Small intestine (tissue), 7 donors: ENCODE results near the gene ZSCAN1. TPM values are rescaled to one million over a fixed set of nuclear protein-coding genes. Genes with fewer than 3 reads are reported as not detected.

ENCODE experiments used
- DNase-seq, 2 donors: peaks; one replicate each; pipeline versions ENCODE4 v3.0.0 to v3.0.0-alpha.2; 2013
- FAIRE-seq: peaks from 2 replicates; lab custom pipeline; 2012; peaks lifted over from hg19 to GRCh38; lab: Jason Lieb, UNC
- H3K27ac ChIP-seq, 3 donors: one replicate each; pipeline ENCODE4 v1.5.1; 2013; ENCODE audit warnings: low read length in 2 of 3, mild to moderate bottlenecking in 2 of 3, control low read depth in 1 of 3, inconsistent platforms in 1 of 3, low read depth in 1 of 3, moderate library complexity in 1 of 3
- H3K27me3 ChIP-seq, 3 donors: one replicate each; pipeline ENCODE4 v1.6.1; 2013; ENCODE audit warnings: low read length in 3 of 3, inconsistent platforms in 1 of 3; ENCODE audit not compliant: control insufficient read depth in 3 of 3, insufficient read depth in 3 of 3
- H3K36me3 ChIP-seq, 3 donors: one replicate each; pipeline ENCODE4 v1.6.1; 2013; ENCODE audit warnings: low read length in 3 of 3, inconsistent platforms in 1 of 3, low read depth in 1 of 3, mild to moderate bottlenecking in 1 of 3, moderate library complexity in 1 of 3; ENCODE audit not compliant: control insufficient read depth in 3 of 3, insufficient read depth in 2 of 3
- H3K4me1 ChIP-seq, 3 donors: one replicate each; pipeline ENCODE4 v1.6.1; 2013; ENCODE audit warnings: low read length in 2 of 3, inconsistent platforms in 1 of 3, low read depth in 1 of 3, mild to moderate bottlenecking in 1 of 3, moderate library complexity in 1 of 3; ENCODE audit not compliant: control insufficient read depth in 3 of 3, insufficient read depth in 2 of 3
- H3K4me3 ChIP-seq, 3 donors: one replicate each; pipeline ENCODE4 v1.5.1; 2013; ENCODE audit warnings: low read length in 3 of 3, control low read depth in 1 of 3, inconsistent platforms in 1 of 3, low read depth in 1 of 3, mild to moderate bottlenecking in 1 of 3, moderate library complexity in 1 of 3
- H3K9me3 ChIP-seq, 2 donors: one replicate each; pipeline ENCODE4 v1.6.1; 2013; ENCODE audit warnings: low read depth in 1 of 2, low read length in 1 of 2; ENCODE audit not compliant: control insufficient read depth in 2 of 2, insufficient read depth in 1 of 2
- WGBS, 3 donors: extraction: QIAGEN DNeasy Blood & Tissue Kit; methylation state at CpG; one replicate each; pipeline ENCODE4 v1.1.7; 2013; 5-methylcytosine and 5-hydroxymethylcytosine counted together
- polyA plus RNA-seq, 4 donors: library from polyadenylated mRNA; stranded (reverse) in 3 of 4; unstranded in 1 of 4; fragments of 200-250 nt in 3 of 4; fragments of 120-200 nt in 1 of 4; gene quantifications; one replicate each; pipeline versions ENCODE4 v1.2.1 to v1.2.3, GENCODE V29; 2013
- donor health status: healthy with polysubstance abuse.
- donor health status: control.
- donor health status: control.
- donor health status: Bipolar disorder and iron deficiency.
- donor health status: healthy.

Gene ZSCAN1
- polyA plus RNA-seq, 4 donors: 0.21 to 0.38 TPM; not detected in 2

DNA sequence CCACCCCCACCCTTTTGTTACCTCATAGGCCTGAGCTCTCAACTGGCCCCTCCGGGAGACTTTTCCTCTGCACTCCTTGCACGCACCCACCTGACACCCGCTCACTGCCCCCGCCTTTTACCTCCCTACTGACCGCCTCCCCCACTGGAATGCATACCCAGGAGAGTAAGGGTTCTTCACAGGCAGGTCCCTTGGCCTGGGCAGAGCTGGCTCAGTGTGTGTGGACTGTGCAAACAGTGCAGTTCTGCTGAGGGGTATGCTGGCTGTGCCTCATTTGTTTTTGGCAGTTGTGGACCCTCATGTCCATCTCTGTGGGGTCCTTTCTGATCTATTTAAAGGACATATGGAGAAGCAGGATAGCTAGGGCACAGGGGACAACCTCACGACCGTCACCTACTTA lies 59.2 kb downstream of the ZSCAN1 start:
- DNase-seq (no peak), FAIRE-seq (no peak)
- peaks cover 11 to 82% of the 10 kb centered on the region in 2 donors for H3K9me3 ChIP-seq
- H3K36me3 ChIP-seq: peaks cover 0 to 47% (median 0%) of the 10 kb centered on the region in 3 donors
- WGBS, 3 donors: 84 to 93% (median 90%) methylated on average over 7 of the region's 7 CpGs
- H3K4me1 ChIP-seq: peaks cover 0 to 4% (median 0%) of the 10 kb centered on the region in 3 donors
- H3K27ac ChIP-seq: no peak overlapping the region
- no peak overlapping the region for H3K4me3 ChIP-seq
- H3K27me3 ChIP-seq: no peaks in the 10 kb centered on the region

DNA sequence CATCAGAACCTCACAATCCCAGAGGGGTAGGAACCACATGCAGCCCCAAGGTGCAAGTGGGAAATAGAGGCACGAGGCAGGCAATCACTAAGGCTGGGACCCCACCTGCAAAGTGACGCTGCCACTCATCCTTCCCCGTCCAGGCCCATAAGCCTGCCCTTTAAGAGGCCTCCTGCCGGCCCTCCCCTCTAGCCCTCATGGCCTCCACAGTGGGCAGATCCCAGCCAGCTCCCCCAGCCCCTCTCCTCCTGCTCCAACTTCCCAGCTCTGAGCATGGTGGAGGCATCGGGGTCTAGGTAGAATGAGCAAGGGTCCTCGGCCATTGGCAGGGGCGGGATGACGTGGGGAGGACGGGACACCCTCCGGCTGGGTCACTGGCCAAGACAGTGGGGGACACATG lies 61.5 kb downstream of the ZSCAN1 start:
- Histone ChIP-seq H3K36me3 (peaks cover 0 to 33% (median 0%) of the 10 kb centered on the region in 3 donors), H3K9me3 (peaks cover 10 to 67% of the 10 kb centered on the region in 2 donors)

DNA sequence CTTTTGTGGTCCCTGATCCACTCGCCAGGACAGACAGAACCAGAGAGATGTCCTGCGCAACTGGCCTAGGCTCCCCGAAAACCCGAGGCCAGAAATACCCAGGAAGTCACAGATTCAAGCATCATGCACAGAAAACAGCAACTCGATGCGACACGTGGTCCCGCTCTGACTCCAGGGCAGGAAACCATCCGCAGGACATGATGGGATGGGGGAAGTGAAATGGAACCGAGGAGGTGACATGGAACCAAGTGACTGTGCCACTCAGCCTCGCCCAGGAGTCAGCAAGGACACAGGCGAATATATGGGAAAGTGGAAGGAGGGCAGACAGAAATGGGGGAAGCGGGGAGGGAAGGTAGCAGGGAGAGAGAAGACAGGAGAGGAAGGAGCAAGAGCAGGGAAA lies 63.1 kb downstream of the ZSCAN1 start:
- H3K4me3 ChIP-seq: peak overlapping the region in 1 of 3 donors; percentile 100
- DNase-seq: no peak
- peaks cover 0 to 27% (median 0%) of the 10 kb centered on the region in 3 donors for H3K36me3 ChIP-seq
- WGBS, 3 donors: 87 to 98% (median 90%) methylated on average over 13 of the region's 13 CpGs
- FAIRE-seq: no peak
- H3K9me3 ChIP-seq: peaks cover 8 to 64% of the 10 kb centered on the region in 2 donors
- H3K27me3 ChIP-seq: no peaks in the 10 kb centered on the region
- peaks cover 0 to 4% (median 0%) of the 10 kb centered on the region in 3 donors for H3K4me1 ChIP-seq
- H3K27ac ChIP-seq: no peak overlapping the region

More for the DNA sequence above, 61.5 kb downstream of the ZSCAN1 start:
- no peak for FAIRE-seq
- no peak overlapping the region for H3K4me3 ChIP-seq
- no peak for DNase-seq
- WGBS, 3 donors: 92 to 99% (median 94%) methylated on average over 9 to 10 of the region's 10 CpGs
- no peak overlapping the region for H3K27ac ChIP-seq
- peaks cover 0 to 4% (median 0%) of the 10 kb centered on the region in 3 donors for H3K4me1 ChIP-seq
- no peaks in the 10 kb centered on the region for H3K27me3 ChIP-seq

DNA sequence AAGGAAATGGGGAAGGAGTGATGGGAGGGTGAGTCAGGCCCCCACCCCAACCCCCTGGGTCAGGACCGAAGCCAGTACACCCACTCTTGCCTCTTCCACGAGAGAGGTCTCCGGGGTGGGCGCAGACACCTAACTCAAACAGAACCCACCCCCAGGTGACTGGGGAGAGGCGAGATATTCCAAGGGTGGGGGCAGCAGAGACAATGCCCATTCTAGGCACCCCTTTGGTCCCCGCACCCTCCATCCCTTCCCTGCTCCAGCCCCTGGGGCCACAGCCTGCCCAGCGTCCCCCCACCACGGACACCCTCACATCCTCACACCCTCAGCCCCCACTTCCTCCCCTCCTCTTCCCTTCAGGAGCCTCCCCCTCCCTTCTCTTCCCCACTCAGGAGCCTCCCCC lies 63.5 kb downstream of the ZSCAN1 start:
- H3K27ac ChIP-seq: peak overlapping the region in 1 of 3 donors; percentile 39
- peaks cover 8 to 65% of the 10 kb centered on the region in 2 donors for H3K9me3 ChIP-seq
- WGBS, 3 donors: 45 to 65% (median 51%) methylated on average over 7 to 8 of the region's 8 CpGs
- FAIRE-seq: no peak
- H3K4me1 ChIP-seq: peaks cover 0 to 4% (median 0%) of the 10 kb centered on the region in 3 donors
- DNase-seq: no peak
- peaks cover 0 to 25% (median 0%) of the 10 kb centered on the region in 3 donors for H3K36me3 ChIP-seq
- H3K27me3 ChIP-seq: no peaks in the 10 kb centered on the region
- peak overlapping the region; percentile 66 to 100 (median 78) for H3K4me3 ChIP-seq

DNA sequence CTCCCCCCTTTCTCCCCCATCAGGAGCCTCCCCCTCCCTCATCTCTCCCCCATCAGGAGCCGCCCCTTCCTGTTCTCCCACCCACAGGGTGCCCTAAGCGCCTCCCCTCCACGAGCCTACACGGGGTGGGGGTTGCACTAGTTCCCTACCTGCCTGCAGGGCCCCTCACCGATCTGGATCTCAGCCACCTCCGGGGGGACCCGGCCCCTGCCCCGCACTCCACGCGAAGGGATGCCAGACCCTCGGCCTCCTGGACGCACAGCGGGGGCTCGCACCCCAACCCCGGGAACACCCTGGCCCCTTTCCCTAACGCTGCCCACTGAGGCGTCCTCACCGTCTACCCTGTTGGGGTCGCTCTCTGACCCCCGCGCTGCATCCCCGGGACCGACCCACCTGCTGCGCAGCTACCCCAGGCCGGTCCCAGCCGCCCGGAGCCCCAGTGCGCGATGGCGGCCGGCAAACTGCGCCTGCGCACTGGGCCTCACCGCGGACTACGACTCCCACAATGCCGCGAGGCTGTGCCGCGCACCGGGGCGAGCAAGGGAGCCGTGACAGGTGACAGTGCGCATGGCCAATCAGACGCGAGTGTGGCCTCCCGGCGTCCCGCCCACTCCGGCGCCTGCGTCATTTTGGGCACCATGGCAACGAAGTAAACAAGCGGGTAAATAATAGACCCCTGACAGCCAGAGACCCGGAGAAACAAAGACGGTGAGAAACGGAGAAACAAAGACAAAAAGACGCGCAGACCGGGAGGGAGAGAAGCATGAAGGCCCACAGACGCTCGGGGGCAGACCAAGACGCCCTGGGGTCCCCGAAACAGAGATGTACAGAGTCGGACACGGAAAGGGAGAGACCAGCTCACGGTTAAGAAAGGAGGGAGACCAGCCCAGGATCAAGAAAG lies 64.2 kb downstream of the ZSCAN1 start, which contains the start of gene ZSCAN18:
ZSCAN18 (minus strand) TSS at position 451 of the 901 bp plus-strand sequence. CDS start 7,964 bp downstream, outside the sequence.
- peaks cover 8 to 66% of the 10 kb centered on the region in 2 donors for H3K9me3 ChIP-seq
- FAIRE-seq: no peak
- WGBS, 3 donors: 1 to 2% (median 1%) methylated on average over 62 to 67 of the region's 67 CpGs

DNA sequence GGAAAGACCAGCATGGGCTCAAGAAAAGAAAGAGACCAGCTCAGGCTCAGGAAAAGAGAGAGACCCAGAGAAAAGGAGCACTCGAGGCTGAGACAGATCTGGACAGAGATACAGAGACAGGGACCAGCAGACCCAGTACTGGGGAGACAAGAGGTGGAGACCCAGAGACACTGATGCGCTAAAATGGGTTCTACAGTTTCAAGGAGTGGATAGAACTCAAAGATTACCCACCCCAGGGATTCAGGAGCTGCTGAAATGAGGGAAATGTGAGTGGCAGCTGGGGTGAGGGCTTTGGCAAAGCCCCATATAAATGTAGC lies 64.8 kb downstream of the ZSCAN1 start:
- H3K27me3 ChIP-seq: no peaks in the 10 kb centered on the region
- H3K27ac ChIP-seq: peak overlapping the region; percentile 69 to 100 (median 96)
- FAIRE-seq: no peak
- peaks cover 6 to 63% of the 10 kb centered on the region in 2 donors for H3K9me3 ChIP-seq
- peaks cover 0 to 4% (median 0%) of the 10 kb centered on the region in 3 donors for H3K4me1 ChIP-seq
- no peak for DNase-seq
- WGBS, 3 donors: 12 to 24% (median 20%) methylated on average over 2 of the region's 2 CpGs
- H3K36me3 ChIP-seq: peaks cover 0 to 18% (median 0%) of the 10 kb centered on the region in 3 donors
- H3K4me3 ChIP-seq: peak overlapping the region; percentile 56 to 100 (median 78)

More for the DNA sequence above, 64.2 kb downstream of the ZSCAN1 start, which contains the start of gene ZSCAN18:
- no peaks in the 10 kb centered on the region for H3K27me3 ChIP-seq
- peaks cover 0 to 4% (median 0%) of the 10 kb centered on the region in 3 donors for H3K4me1 ChIP-seq
- DNase-seq: peak; percentile 95 to 98
- H3K27ac ChIP-seq: peak within 1 kb of the TSS; percentile 69 to 100 (median 96)
- peaks cover 0 to 24% (median 0%) of the 10 kb centered on the region in 3 donors for H3K36me3 ChIP-seq
- H3K4me3 ChIP-seq: peak within 1 kb of the TSS; percentile 66 to 100 (median 78)

Other genes starting within 250 kb of the ZSCAN1 start
- gene ZNF552, start 219.1 kb upstream of the ZSCAN1 start, polyA plus RNA-seq: 10 to 100 TPM in 1 of 4 donors, 1 to 10 TPM in 3; 8.1 to 48.0 (median 9.0) TPM
- 10 to 100 TPM in 1 of 4 donors, 1 to 10 TPM in 3; 2.7 to 21.8 (median 6.5) TPM for gene ZNF587B, start 203.7 kb upstream of the ZSCAN1 start, polyA plus RNA-seq
- 10 to 100 TPM in 2 of 4 donors, 1 to 10 TPM in 2; 5.1 to 53.9 (median 12.2) TPM for gene ZNF587, start 184.2 kb upstream of the ZSCAN1 start, polyA plus RNA-seq
- gene ZNF814, start 145.0 kb upstream of the ZSCAN1 start, polyA plus RNA-seq: 10 to 100 TPM; 11.6 to 44.8 (median 17.2) TPM
- 10 to 100 TPM in 1 of 4 donors, 1 to 10 TPM in 3; 1.6 to 24.0 (median 3.4) TPM for gene ZNF417, start 117.4 kb upstream of the ZSCAN1 start, polyA plus RNA-seq
- gene ZNF418, start 98.6 kb upstream of the ZSCAN1 start, polyA plus RNA-seq: 10 to 100 TPM in 1 of 4 donors, 1 to 10 TPM in 3; 2.5 to 14.1 (median 5.0) TPM
- gene ZNF256, start 86.3 kb upstream of the ZSCAN1 start, polyA plus RNA-seq: 1 to 10 TPM; 1.3 to 7.7 (median 2.4) TPM
- 1 to 10 TPM in 2 of 4 donors, under 1 TPM in 1, not detected in 1; 0.85 to 1.3 (median 1.0) TPM for gene C19orf18, start 59.5 kb upstream of the ZSCAN1 start, polyA plus RNA-seq
- 10 to 100 TPM in 1 of 4 donors, 1 to 10 TPM in 3; 3.8 to 20.1 (median 6.4) TPM for gene ZNF606, start 31.2 kb upstream of the ZSCAN1 start, polyA plus RNA-seq
- gene ZNF135, start 25.3 kb downstream of the ZSCAN1 start, polyA plus RNA-seq: 1 to 10 TPM in 2 of 4 donors, under 1 TPM in 2; 0.67 to 6.2 (median 1.4) TPM
- 10 to 100 TPM in 2 of 4 donors, 1 to 10 TPM in 2; 6.3 to 58.1 (median 18.5) TPM for gene ZSCAN18, start 64.2 kb downstream of the ZSCAN1 start, polyA plus RNA-seq
- gene ZNF329, start 116.8 kb downstream of the ZSCAN1 start, polyA plus RNA-seq: 10 to 100 TPM in 1 of 4 donors, 1 to 10 TPM in 3; 1.1 to 12.3 (median 2.7) TPM
- 10 to 100 TPM; 13.6 to 34.8 (median 22.7) TPM for gene ZNF274, start 149.0 kb downstream of the ZSCAN1 start, polyA plus RNA-seq
- 10 to 100 TPM; 11.9 to 31.9 (median 17.8) TPM for gene ZNF544, start 194.9 kb downstream of the ZSCAN1 start, polyA plus RNA-seq
- gene ZNF8, start 244.9 kb downstream of the ZSCAN1 start, polyA plus RNA-seq: 1 to 10 TPM in 3 of 4 donors, under 1 TPM in 1; 0.54 to 4.3 (median 1.5) TPM